ENCODE results near the gene ACTA2.

- TF ChIP-seq CTCF (conservative IDR thresholded peaks at IDR 0.05) (no peak), EZH2 (IDR thresholded peaks at IDR 0.05; ENCODE audit: low read depth) (no peak)
These were observed 22.1 kb upstream of the ACTA2 start for GRCh38 chr10:88974446-88975376.

Measured in PC-9 (cell line).